Measurements from ENCODE around the gene ARMC2. TPM values are rescaled to one million over a fixed set of nuclear protein-coding genes. Genes with fewer than 3 reads are reported as not detected.

The ARMC2 gene
- total RNA-seq, 2 donors from 2014 or later, result 0.83 to 5.4 TPM

GRCh38 chr6:109008537-109009235 lies 160.5 kb downstream of the ARMC2 start:
- H3K36me3 Mint-ChIP-seq, result no peaks in the 10 kb centered on the region
- H3K27me3 Mint-ChIP-seq, result no peaks in the 10 kb centered on the region
- no peak for DNase-seq (ENCODE audit: low spot score)
- H3K4me1 Mint-ChIP-seq (ENCODE audit: low read depth in 2 of 2), result peaks cover 48 to 60% of the 10 kb centered on the region in 2 donors
- H3K9me3 Mint-ChIP-seq, result no peaks in the 10 kb centered on the region
- peak overlapping the region; percentile 71 to 88 for H3K27ac Mint-ChIP-seq
- H3K4me3 Mint-ChIP-seq, result peak overlapping the region; percentile 94
- peak in 1 of 2 donors; percentile 43 for ATAC-seq

GRCh38 chr6:109009236-109009961 lies 161.2 kb downstream of the ARMC2 start:
- no peaks in the 10 kb centered on the region for H3K9me3 Mint-ChIP-seq
- peak; percentile 99 for ATAC-seq

DNA sequence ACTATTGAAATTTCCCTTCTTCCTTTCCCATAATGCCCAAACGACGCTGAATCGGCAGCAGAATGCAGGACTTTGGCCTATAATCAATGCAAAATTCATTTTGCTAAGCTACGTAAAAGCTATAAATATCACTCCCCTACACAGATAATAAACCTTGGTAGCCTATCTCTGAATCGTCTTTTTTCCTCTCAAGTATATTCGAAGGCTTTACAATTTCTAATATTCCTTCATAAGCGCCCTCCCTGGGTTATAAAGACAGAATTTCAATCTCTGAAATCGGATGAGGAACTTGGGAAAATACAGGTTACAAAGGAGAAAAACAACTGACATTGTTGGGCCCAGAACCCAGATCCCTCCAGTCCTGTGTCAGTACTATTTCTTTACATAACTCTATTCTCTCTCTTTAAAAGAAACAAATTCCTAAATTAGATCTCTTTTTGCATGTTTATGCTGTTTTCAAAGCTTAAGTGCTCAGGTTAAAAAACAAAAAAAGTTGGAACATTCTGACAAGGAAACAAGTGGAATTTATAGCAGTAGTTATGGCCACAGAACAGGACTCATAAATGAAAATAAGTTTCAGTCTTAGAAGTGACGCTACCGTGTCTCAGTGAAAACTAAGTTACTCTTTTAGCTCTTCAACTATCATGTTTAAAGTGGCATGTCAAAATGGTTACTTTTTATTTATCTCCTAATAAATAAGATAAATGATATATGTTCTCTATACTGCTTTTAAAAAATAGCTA lies 161.9 kb downstream of the ARMC2 start:
- Mint-ChIP-seq H3K4me3 (peak overlapping the region; percentile 93), H3K4me1 (ENCODE audit: low read depth in 2 of 2) (peaks cover 40 to 54% of the 10 kb centered on the region in 2 donors), H3K9me3 (no peaks in the 10 kb centered on the region), H3K36me3 (no peaks in the 10 kb centered on the region), H3K27ac (peak overlapping the region; percentile 83 to 97), H3K27me3 (no peaks in the 10 kb centered on the region)
- no peak for ATAC-seq
- no peak for DNase-seq (ENCODE audit: low spot score)

More at GRCh38 chr6:109009236-109009961, 161.2 kb downstream of the ARMC2 start:
- no peaks in the 10 kb centered on the region for H3K27me3 Mint-ChIP-seq
- DNase-seq (ENCODE audit: low spot score), result peak; percentile 93
- H3K4me1 Mint-ChIP-seq (ENCODE audit: low read depth in 2 of 2), result peaks cover 44 to 60% of the 10 kb centered on the region in 2 donors
- H3K36me3 Mint-ChIP-seq, result no peaks in the 10 kb centered on the region
- H3K27ac Mint-ChIP-seq, result peak overlapping the region; percentile 83 to 97
- peak overlapping the region; percentile 94 for H3K4me3 Mint-ChIP-seq

DNA sequence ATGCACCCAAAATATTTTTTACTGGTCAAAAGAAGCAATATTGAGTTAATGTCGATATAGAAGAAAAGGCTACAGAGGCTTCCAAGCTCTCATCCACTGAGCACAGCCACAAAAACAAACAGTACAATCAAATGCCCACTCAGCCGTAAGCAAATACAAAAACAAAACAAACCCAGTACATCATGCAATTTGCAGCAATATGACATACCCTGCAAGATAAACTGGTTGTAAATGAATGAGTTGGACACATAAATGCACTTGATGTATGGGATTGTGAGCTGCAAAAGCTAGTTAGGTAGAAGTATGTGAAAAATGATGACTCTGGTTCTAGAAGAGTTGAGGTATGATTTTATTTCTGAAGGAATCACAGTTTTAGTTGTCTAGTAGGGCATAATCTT lies 162.5 kb downstream of the ARMC2 start:
- Mint-ChIP-seq H3K36me3 (no peaks in the 10 kb centered on the region), H3K4me1 (ENCODE audit: low read depth in 2 of 2) (peaks cover 37 to 53% of the 10 kb centered on the region in 2 donors), H3K27me3 (no peaks in the 10 kb centered on the region), H3K4me3 (no peak overlapping the region), H3K27ac (peak overlapping the region; percentile 83 to 97), H3K9me3 (no peaks in the 10 kb centered on the region)
- DNase-seq (ENCODE audit: low spot score), result no peak
- no peak for ATAC-seq

GRCh38 chr6:109013656-109014305 lies 165.6 kb downstream of the ARMC2 start:
- no peak for ATAC-seq
- H3K4me3 Mint-ChIP-seq, result no peak overlapping the region

DNA sequence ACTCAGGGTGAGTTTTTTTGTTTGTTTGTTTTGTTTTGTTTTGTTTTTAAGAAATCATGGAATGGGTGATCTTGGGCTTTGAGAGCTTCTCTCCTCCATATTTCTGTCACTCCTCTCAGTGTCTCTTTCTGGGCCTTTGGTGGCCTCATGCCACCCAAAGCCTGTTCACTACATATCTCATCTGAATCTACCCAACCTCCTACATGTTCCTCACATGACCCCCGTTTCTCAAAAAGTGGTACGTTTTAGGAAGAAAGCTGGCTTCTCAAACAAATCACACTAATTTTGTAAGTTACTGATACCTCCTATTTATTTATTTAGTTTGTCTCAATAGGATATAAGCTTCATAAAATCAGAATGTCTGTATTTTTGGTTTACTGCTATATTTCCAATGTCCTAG lies 166.4 kb downstream of the ARMC2 start:
- H3K27ac Mint-ChIP-seq, result peak overlapping the region in 1 of 2 donors; percentile 20
- H3K27me3 Mint-ChIP-seq, result no peaks in the 10 kb centered on the region
- no peak for ATAC-seq
- no peaks in the 10 kb centered on the region for H3K9me3 Mint-ChIP-seq
- H3K36me3 Mint-ChIP-seq, result no peaks in the 10 kb centered on the region
- H3K4me3 Mint-ChIP-seq, result no peak overlapping the region
- no peak for DNase-seq (ENCODE audit: low spot score)
- H3K4me1 Mint-ChIP-seq (ENCODE audit: low read depth in 2 of 2), result peaks cover 15 to 27% of the 10 kb centered on the region in 2 donors

More at GRCh38 chr6:109013656-109014305, 165.6 kb downstream of the ARMC2 start:
- H3K9me3 Mint-ChIP-seq, result no peaks in the 10 kb centered on the region
- H3K4me1 Mint-ChIP-seq (ENCODE audit: low read depth in 2 of 2), result peaks cover 16 to 24% of the 10 kb centered on the region in 2 donors
- no peaks in the 10 kb centered on the region for H3K27me3 Mint-ChIP-seq
- peak overlapping the region in 1 of 2 donors; percentile 33 for H3K27ac Mint-ChIP-seq
- no peak for DNase-seq (ENCODE audit: low spot score)
- H3K36me3 Mint-ChIP-seq, result no peaks in the 10 kb centered on the region

DNA sequence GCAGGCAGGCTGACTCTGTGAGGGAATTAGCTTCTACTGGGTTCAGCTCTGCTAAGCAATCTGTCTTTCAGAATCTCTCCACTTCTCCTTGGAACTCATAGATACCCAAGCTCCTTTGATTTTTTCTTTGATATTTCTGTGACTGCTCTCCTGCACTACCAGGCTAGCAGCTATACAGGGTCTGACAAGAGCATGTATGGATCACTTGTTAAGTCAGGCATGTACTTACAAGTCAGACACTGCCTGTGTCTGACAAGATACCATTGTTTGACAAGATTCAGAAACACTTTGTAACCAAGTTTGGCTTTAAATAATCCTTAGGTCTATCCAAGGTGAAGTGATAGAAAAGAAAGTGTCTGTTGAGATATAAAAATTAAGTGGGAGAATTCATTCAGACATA lies 167.0 kb downstream of the ARMC2 start:
- Mint-ChIP-seq H3K27ac (no peak overlapping the region), H3K27me3 (no peaks in the 10 kb centered on the region), H3K36me3 (no peaks in the 10 kb centered on the region), H3K4me1 (ENCODE audit: low read depth in 2 of 2) (peaks cover 10 to 22% of the 10 kb centered on the region in 2 donors), H3K4me3 (no peak overlapping the region), H3K9me3 (no peaks in the 10 kb centered on the region)
- ATAC-seq, result no peak
- no peak for DNase-seq (ENCODE audit: low spot score)

DNA sequence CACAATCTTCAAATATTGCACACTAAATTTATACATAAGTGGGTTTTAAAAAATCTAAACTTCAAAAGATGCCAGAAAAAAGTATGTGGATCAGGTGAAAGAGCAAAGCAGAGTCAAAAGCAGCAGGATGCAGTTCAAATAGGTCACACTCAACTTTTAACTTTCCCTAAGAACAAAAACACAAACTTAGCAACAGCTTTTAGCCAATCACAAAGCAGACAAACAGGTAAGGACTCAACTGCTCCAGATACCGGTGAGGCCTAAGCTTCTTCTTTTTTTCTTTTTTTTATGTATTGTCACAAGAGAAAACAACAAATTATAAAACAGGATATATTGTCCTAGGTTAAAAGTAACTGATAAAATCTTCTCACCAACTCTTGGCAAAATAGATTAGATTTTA lies 171.7 kb downstream of the ARMC2 start:
- Mint-ChIP-seq H3K4me3 (no peak overlapping the region), H3K9me3 (no peaks in the 10 kb centered on the region), H3K27ac (no peak overlapping the region), H3K27me3 (no peaks in the 10 kb centered on the region), H3K4me1 (ENCODE audit: low read depth in 2 of 2) (peaks cover 7 to 14% of the 10 kb centered on the region in 2 donors), H3K36me3 (no peaks in the 10 kb centered on the region)
- ATAC-seq, result no peak
- no peak for DNase-seq (ENCODE audit: low spot score)

GRCh38 chr6:109021870-109022269 lies 173.6 kb downstream of the ARMC2 start:
- Mint-ChIP-seq H3K27me3 (no peaks in the 10 kb centered on the region), H3K4me3 (no peak overlapping the region), H3K4me1 (ENCODE audit: low read depth in 2 of 2) (peaks cover 19% of the 10 kb centered on the region in 2 donors), H3K9me3 (no peaks in the 10 kb centered on the region), H3K27ac (no peak overlapping the region), H3K36me3 (no peaks in the 10 kb centered on the region)
- DNase-seq (ENCODE audit: low spot score), result no peak
- no peak for ATAC-seq

DNA sequence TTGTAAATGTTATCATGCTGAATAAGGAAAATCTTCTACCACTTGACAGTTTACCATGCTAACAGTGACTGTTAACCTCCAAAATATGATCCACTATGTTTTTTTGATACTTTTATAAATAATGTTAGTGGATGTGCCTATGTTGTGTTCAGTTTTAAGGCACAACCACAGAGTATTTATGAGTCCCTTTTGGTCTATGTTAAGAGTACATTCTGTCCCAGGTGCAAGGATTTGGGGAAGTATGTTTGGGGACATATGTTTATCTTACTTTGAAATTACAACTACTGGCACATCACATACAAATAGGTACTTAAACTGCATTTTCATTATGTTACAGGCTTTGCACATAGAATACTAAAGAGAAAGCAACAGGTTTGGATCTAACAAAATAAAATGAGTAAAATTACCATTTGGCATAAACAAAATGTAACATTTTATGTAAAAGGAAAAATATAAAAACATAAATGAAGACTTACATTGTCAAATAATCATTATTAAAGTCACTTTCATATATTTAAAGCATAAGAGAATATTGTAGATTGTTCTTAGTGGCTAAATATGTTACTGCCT lies 175.2 kb downstream of the ARMC2 start:
- Mint-ChIP-seq H3K9me3 (no peaks in the 10 kb centered on the region), H3K27me3 (no peaks in the 10 kb centered on the region), H3K27ac (peak overlapping the region in 1 of 2 donors; percentile 4), H3K36me3 (no peaks in the 10 kb centered on the region), H3K4me1 (ENCODE audit: low read depth in 2 of 2) (peaks cover 19% of the 10 kb centered on the region in 2 donors), H3K4me3 (no peak overlapping the region)
- ATAC-seq, result no peak
- no peak for DNase-seq (ENCODE audit: low spot score)

Other genes with a start within 250 kb of the ARMC2 start
- gene SESN1, start 246.4 kb downstream of the ARMC2 start, total RNA-seq, result 1 to 10 TPM; 7.4 to 9.6 TPM
- gene CEP57L1, start 247.1 kb downstream of the ARMC2 start, total RNA-seq, result 10 to 100 TPM; 14.4 to 29.3 TPM

Measured in natural killer cell treated with Interleukin-12 subunit alpha and Interleukin-12 subunit beta and Interleukin-15 and Interleukin-18, amount 100 ng/mL, for 72 hours (primary cell).